ENCODE measurements around the gene RIMBP2. TPM values are rescaled to one million over a fixed set of nuclear protein-coding genes. Genes with fewer than 3 reads are reported as not detected.
"Not testable (repeated sequence)": the region's sequence is repeated elsewhere in the genome, so short reads cannot be mapped to it uniquely, and the experiment has no call there.

RIMBP2 gene
- not detected in 2 replicates for total RNA-seq

GRCh38 chr12:130715998-130716968 lies at the start of gene RIMBP2:
TSS of gene RIMBP2 (minus strand) at chr12:130716299. CDS start at chr12:130479013, 237,286 bp downstream.
- no peak for DNase-seq (ENCODE audit: extremely low read depth, low read depth, low spot score)

- no peak for DNase-seq (ENCODE audit: extremely low read depth, low read depth, low spot score)
Observed at GRCh38 chr12:130765186-130765659, 49.1 kb upstream of the RIMBP2 start.

- no peak for DNase-seq (ENCODE audit: extremely low read depth, low read depth, low spot score)
Observed at GRCh38 chr12:130764475-130765185, 48.5 kb upstream of the RIMBP2 start.

DNA sequence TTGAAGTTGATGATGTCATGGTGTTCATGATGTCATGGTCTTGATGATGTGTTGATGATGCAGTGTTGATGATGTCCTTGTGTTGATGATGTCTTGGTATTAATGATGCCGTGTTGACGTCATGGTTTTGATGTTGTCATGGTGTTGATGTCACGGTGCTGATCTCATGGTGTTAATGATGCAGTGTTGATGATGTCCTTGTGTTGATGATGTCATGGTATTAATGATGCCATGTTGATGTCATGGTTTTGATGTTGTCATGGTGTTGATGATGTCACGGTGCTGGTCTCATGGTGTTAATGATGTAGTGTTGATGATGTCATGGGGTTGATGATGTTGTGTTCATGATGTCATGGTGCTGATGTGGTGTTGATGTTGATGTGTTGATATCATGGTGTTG lies 48.0 kb upstream of the RIMBP2 start:
- DNase-seq (ENCODE audit: extremely low read depth, low read depth, low spot score) = no peak

DNA sequence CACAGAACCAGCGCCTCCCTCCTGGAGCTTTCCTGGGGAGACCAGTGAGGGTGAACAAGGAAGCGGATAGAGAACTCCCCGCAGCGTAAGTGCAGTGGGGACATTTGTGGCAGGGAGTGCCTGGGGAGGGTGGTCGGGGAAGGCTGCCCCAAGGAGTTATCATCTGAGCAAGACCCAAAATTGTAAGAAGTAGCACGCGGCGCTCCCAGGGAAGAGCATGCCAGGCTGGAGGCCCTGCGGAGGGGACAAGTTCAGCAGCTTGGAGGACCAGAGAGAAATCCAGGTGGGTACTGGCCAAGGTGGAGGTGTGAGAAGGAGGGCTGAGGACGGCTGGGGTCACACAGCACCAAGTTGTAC lies 46.2 kb upstream of the RIMBP2 start:
- DNase-seq (ENCODE audit: extremely low read depth, low read depth, low spot score) = no peak

DNA sequence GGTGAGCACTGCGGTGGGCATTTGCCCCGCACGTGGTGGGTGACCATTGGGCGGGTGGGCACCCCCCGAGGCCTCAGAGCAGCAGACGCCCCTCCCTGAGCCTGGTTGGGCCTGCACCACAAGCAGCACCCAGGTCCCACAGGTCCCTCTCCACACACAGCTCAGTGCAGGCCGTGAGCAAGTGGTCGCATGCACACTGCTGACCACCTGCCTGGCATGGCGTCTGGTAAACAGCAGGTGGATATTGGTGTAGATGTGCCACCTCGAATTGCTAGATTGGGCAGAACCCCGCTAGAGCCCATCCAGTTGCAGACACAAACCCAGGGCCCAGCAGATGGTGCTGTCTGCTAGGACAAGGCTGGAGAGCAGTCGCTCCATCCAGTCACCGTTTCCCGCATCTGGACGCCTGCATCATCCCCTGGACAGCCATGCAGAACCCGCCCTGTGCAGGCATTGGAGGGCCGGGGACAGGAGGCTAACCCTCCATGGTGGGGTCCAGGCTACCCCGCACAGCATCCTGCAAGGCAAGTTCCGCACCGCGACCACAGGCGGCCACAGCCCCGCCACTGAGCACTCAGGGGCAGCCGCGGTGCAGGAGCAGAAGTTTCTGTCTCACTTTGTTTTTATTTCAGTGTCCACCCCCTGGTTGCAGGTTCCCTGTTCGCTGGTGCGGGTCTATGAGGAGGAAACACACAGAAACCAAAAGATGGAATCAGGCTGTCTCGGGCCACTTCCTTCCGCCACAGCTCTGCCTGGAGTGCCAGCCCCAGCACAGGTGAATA lies 45.6 kb upstream of the RIMBP2 start:
- no peak for DNase-seq (ENCODE audit: extremely low read depth, low read depth, low spot score)

DNA sequence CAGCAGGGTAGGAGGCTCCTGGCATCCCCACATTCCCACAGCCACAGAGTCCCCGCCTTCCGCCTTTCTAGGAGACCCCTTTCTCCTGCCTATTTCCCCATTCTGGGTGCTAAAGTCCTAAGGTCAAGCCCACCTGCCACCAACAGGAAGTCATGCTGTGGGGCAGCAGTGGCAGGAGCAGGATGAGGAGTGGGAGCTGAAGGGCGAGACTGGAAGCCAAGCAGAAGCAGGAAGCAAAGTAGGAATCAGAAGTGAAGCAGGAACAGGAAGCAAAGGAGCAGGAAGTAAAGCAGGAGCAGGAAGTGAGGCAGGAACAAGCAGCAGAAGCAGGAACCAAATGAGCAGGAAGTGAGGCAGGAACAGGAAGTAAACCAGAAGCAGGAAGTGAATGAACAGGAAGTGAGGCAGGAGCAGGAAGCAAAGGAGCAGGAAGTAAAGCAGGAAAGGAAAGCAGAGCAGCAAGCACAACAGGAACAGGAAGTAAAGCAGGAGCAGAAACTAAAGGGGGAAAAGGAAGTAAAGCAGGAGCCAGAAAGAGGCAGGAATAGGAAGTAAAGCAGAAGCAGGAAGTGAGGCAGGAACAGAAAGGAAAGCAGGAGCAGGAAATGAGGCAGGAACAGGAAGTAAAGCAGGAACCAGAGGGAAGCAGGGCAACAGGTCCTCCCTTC lies 38.3 kb upstream of the RIMBP2 start:
- DNase-seq (ENCODE audit: extremely low read depth, low read depth, low spot score) = no peak

DNA sequence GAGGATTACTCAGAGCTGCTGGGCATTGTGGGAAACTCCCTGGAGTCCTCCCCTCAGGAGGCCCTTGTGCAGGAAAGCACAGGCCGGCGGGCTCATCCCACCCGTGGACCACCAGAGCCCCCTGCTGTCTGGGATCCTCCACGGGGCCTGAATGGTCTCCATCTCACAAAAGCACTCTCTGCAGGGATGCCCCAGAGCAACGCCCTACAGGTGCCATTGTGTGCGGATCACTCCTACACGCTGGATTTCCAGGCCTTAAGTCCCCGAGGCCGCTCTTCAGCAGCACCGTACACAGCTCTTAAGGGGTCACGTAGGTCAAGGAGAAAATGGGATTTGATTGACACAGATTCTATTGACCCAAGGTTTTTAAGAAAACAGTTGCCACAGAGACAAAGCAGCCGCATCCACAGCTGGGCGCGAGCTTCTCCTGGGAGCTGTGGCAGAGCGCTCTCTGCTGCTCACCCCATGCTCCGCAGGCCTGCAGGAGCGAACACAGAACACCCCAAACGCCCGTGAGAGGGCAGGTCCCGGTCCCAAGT lies 36.7 kb upstream of the RIMBP2 start:
- DNase-seq (ENCODE audit: extremely low read depth, low read depth, low spot score) = no peak

DNA sequence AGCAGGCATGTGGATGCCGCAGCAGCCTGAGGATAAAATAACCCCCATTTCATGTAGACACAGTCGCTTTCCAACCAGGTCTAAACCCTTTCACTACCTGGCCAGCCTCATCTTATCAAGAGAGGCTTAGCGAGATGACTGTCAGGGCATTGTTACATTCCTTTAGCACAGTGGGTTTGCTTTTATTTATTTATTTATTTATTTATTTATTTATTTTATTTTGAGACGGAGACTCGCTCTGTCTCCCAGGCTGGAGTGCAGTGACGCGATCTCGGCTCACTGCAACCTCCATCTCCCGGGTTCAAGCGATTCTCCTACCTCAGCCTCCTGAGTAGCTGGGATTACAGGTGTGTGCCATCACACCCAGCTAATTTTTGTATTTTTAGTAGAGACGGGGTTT lies 35.9 kb upstream of the RIMBP2 start:
- DNase-seq (ENCODE audit: extremely low read depth, low read depth, low spot score) = not testable (repeated sequence)

DNA sequence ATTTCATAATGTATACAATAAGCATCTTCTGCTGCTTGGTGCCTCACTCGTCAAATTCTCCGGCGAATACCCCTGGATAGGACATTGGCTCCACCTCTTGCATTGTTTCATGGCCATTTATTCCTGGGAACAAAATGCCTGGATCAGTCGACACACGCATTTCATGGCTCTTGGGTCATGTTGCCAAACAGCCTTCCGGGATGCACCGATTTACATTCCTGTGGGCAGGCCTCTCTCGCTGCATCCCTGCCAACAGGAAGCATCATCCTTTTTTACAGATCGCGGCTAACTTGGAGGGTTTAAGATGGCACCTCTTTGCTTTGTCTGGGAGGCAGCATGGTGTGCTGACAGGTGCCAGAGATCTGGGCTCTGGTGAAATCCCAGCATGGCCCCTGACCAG lies 32.7 kb upstream of the RIMBP2 start:
- DNase-seq (ENCODE audit: extremely low read depth, low read depth, low spot score) = no peak

DNA sequence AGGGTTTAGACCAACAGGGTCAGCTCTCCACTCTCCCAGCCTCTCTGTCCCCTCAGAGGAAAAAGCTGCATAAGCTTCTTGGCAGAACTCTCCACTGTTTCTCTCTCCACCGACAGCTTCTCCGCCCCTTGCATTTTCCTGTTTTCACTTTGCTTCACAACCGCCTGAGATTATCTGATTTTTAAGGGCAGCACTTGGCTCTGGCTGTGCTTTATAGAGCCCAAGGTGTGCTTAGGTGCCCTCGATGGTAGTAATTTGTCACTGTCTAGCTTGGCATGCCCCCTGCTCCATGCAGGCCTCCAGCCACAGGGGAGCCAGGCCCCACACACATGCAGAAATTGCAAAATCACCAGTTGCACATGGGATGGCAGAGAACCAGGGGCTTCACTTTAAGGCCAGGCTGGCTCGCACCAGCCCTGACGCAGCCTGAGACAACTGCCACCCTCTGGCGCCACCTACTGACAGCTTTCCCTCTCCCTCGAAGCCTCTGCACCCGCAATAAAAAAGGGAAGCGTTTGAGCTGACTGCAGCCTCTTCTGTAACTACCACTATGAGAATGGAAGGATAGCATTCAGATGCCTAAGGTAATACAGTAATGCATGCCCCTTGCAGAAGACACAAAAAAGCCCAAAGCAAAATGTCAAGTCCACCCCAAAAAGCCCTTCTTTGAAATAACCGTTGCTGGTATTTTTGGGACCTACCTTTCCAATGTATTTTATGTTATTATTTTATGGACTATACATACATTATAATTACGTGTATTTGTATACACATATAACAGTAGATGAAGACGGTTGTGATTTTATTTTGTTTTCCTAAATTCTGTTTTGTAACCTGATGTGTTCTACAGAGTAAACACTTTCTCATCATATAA lies 32.0 kb upstream of the RIMBP2 start:
- DNase-seq (ENCODE audit: extremely low read depth, low read depth, low spot score) = no peak

- no peak for DNase-seq (ENCODE audit: extremely low read depth, low read depth, low spot score)
Observed at GRCh38 chr12:130746546-130746945, 30.4 kb upstream of the RIMBP2 start.

- no peak for DNase-seq (ENCODE audit: extremely low read depth, low read depth, low spot score)
Observed at GRCh38 chr12:130745921-130746320, 29.8 kb upstream of the RIMBP2 start.

- no peak for DNase-seq (ENCODE audit: extremely low read depth, low read depth, low spot score)
Observed at GRCh38 chr12:130744274-130744673, 28.2 kb upstream of the RIMBP2 start.

DNA sequence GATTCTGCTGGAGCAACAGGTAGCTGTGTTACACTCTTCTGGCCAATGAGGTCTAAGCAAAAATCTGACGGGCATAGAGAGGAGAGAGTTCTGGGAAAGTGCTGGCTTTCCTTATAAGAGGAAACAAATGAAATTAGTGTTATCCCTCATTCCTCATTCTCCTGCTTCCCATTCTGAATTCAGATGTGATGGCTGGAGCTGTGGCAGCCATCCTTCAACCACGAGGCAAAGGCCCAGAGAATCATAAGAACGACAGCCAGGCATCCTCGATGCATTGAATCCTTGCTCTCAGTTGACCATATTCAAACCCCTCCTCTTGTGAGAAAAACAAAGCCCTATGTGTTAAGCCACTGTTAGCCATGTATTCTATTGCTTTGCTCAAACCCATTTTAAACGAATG lies 27.5 kb upstream of the RIMBP2 start:
- DNase-seq (ENCODE audit: extremely low read depth, low read depth, low spot score) = no peak

GRCh38 chr12:130743176-130743575 lies 27.1 kb upstream of the RIMBP2 start:
- DNase-seq (ENCODE audit: extremely low read depth, low read depth, low spot score) = no peak

DNA sequence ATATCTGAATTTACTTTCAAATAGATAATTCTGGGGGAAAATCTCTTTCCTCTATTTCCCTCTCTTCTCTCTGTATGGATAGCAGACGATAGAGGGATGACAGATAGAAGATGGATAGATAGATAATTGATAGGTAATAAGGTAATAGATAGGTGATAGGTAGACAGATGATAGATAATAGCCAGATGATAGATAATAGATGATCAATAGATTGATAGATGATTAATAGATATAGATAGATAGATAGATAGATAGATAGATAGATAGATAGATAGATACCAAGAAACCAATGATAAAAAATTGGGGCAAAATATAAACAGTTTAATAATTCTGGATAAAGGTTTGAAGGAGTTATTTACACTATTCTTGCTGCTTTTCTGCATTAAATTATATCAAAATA lies 26.6 kb upstream of the RIMBP2 start:
- no peak for DNase-seq (ENCODE audit: extremely low read depth, low read depth, low spot score)

GRCh38 chr12:130742112-130742511 lies 26.0 kb upstream of the RIMBP2 start:
- DNase-seq (ENCODE audit: extremely low read depth, low read depth, low spot score) = no peak

GRCh38 chr12:130739571-130739970 lies 23.5 kb upstream of the RIMBP2 start:
- no peak for DNase-seq (ENCODE audit: extremely low read depth, low read depth, low spot score)

All from glomerular endothelial cell (primary cell).